ENCODE data around the gene GLUD1.

The GLUD1 gene

DNA sequence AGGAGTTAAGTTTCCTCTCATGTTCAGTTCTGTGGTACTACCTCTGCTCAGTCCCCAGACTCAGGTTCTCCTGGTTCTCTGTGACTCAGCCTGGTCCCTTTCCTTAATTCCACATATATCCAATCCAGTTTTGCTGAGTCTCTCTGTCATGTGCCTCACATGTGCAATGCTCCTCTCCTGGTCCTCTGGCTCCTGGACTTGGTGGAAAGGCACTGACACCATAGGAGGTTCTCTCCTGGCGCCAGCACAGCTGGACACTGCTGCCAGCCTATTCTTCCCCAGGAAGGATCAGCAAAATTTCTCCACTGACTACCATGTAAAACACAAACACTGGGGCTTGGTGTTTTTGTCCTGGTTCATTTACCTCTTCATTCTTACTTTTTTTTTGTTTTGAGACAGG lies 27.8 kb downstream of the GLUD1 start:
- Histone ChIP-seq H3K9me3 (ENCODE audit: control insufficient read depth, insufficient read depth, low read depth, low read length) (no peaks in the 10 kb centered on the region), H3K4me1 (ENCODE audit: control insufficient read depth, insufficient read depth, low read length) (no peaks in the 10 kb centered on the region), H3K4me3 (ENCODE audit: low read depth, low read length) (no peak overlapping the region), H3K36me3 (ENCODE audit: control insufficient read depth in 2 of 2, insufficient read depth in 1 of 2, low read length in 2 of 2) (peaks cover 46 to 72% of the 10 kb centered on the region in 2 experiments), H3K27ac (ENCODE audit: extremely low read depth, low read depth, low read length) (no peak overlapping the region)
- TF ChIP-seq, protein P1, sequence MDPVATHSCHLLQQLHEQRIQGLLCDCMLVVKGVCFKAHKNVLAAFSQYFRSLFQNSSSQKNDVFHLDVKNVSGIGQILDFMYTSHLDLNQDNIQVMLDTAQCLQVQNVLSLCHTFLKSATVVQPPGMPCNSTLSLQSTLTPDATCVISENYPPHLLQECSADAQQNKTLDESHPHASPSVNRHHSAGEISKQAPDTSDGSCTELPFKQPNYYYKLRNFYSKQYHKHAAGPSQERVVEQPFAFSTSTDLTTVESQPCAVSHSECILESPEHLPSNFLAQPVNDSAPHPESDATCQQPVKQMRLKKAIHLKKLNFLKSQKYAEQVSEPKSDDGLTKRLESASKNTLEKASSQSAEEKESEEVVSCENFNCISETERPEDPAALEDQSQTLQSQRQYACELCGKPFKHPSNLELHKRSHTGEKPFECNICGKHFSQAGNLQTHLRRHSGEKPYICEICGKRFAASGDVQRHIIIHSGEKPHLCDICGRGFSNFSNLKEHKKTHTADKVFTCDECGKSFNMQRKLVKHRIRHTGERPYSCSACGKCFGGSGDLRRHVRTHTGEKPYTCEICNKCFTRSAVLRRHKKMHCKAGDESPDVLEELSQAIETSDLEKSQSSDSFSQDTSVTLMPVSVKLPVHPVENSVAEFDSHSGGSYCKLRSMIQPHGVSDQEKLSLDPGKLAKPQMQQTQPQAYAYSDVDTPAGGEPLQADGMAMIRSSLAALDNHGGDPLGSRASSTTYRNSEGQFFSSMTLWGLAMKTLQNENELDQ (tag by site-specific recombination; IDR thresholded peaks at IDR 0.05; ENCODE audit: low read depth): no peak
- TF ChIP-seq ZIC2 (tag by site-specific recombination; IDR thresholded peaks at IDR 0.05): 0 out of 2 replicates have a peak, but pooled peaks have one; percentile 7
- POLR2A ChIA-PET: no interaction called here
- CTCF ChIA-PET: interaction anchor here (0.6 kb wide), 1 partner anchor 87 kb away, joined by 4 read pairs; no protein-coding TSS in a partner anchor

GRCh38 chr10:87066178-87066577 lies 28.5 kb downstream of the GLUD1 start:
- TF ChIP-seq, protein P2, sequence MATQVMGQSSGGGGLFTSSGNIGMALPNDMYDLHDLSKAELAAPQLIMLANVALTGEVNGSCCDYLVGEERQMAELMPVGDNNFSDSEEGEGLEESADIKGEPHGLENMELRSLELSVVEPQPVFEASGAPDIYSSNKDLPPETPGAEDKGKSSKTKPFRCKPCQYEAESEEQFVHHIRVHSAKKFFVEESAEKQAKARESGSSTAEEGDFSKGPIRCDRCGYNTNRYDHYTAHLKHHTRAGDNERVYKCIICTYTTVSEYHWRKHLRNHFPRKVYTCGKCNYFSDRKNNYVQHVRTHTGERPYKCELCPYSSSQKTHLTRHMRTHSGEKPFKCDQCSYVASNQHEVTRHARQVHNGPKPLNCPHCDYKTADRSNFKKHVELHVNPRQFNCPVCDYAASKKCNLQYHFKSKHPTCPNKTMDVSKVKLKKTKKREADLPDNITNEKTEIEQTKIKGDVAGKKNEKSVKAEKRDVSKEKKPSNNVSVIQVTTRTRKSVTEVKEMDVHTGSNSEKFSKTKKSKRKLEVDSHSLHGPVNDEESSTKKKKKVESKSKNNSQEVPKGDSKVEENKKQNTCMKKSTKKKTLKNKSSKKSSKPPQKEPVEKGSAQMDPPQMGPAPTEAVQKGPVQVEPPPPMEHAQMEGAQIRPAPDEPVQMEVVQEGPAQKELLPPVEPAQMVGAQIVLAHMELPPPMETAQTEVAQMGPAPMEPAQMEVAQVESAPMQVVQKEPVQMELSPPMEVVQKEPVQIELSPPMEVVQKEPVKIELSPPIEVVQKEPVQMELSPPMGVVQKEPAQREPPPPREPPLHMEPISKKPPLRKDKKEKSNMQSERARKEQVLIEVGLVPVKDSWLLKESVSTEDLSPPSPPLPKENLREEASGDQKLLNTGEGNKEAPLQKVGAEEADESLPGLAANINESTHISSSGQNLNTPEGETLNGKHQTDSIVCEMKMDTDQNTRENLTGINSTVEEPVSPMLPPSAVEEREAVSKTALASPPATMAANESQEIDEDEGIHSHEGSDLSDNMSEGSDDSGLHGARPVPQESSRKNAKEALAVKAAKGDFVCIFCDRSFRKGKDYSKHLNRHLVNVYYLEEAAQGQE (tag by site-specific recombination; IDR thresholded peaks at IDR 0.05): no peak
- no peak for TF ChIP-seq ZNF23 (tag by site-specific recombination; IDR thresholded peaks at IDR 0.05; ENCODE audit: borderline replicate concordance)
- Histone ChIP-seq H3K4me3 (ENCODE audit: low read depth, low read length) (no peak overlapping the region), H3K36me3 (ENCODE audit: control insufficient read depth in 2 of 2, insufficient read depth in 1 of 2, low read length in 2 of 2) (peaks cover 51 to 72% of the 10 kb centered on the region in 2 experiments), H3K27ac (ENCODE audit: extremely low read depth, low read depth, low read length) (no peak overlapping the region), H3K9me3 (ENCODE audit: control insufficient read depth, insufficient read depth, low read depth, low read length) (no peaks in the 10 kb centered on the region), H3K4me1 (ENCODE audit: control insufficient read depth, insufficient read depth, low read length) (no peaks in the 10 kb centered on the region)
- CTCF ChIA-PET: no interaction called here
- POLR2A ChIA-PET: no interaction called here

GRCh38 chr10:87064651-87065050 lies 30.0 kb downstream of the GLUD1 start:
- peaks cover 54 to 79% of the 10 kb centered on the region in 2 experiments for H3K36me3 ChIP-seq (ENCODE audit: control insufficient read depth in 2 of 2, insufficient read depth in 1 of 2, low read length in 2 of 2)
- TF ChIP-seq ZNF292 (tag by site-specific recombination; IDR thresholded peaks at IDR 0.05; ENCODE audit: borderline replicate concordance, low read depth) (no peak), ZNF341 (tag by site-specific recombination; IDR thresholded peaks at IDR 0.05; ENCODE audit: low read depth) (no peak), ZNF157 (tag by site-specific recombination; IDR thresholded peaks at IDR 0.05) (no peak), ZNF830 (tag by site-specific recombination; IDR thresholded peaks at IDR 0.05; ENCODE audit: low read depth) (no peak), ZNF629 (tag by site-specific recombination; IDR thresholded peaks at IDR 0.05) (no peak), ZNF302 (tag by site-specific recombination; IDR thresholded peaks at IDR 0.05; ENCODE audit: low read depth) (no peak), ZNF791 (tag by site-specific recombination; IDR thresholded peaks at IDR 0.05) (no peak), EGR2 (tag by site-specific recombination; IDR thresholded peaks at IDR 0.05; ENCODE audit: low read depth) (no peak)
- TF ChIP-seq, protein P3, sequence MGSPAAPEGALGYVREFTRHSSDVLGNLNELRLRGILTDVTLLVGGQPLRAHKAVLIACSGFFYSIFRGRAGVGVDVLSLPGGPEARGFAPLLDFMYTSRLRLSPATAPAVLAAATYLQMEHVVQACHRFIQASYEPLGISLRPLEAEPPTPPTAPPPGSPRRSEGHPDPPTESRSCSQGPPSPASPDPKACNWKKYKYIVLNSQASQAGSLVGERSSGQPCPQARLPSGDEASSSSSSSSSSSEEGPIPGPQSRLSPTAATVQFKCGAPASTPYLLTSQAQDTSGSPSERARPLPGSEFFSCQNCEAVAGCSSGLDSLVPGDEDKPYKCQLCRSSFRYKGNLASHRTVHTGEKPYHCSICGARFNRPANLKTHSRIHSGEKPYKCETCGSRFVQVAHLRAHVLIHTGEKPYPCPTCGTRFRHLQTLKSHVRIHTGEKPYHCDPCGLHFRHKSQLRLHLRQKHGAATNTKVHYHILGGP (tag by site-specific recombination; IDR thresholded peaks at IDR 0.05): no peak
- TF ChIP-seq, protein P4, sequence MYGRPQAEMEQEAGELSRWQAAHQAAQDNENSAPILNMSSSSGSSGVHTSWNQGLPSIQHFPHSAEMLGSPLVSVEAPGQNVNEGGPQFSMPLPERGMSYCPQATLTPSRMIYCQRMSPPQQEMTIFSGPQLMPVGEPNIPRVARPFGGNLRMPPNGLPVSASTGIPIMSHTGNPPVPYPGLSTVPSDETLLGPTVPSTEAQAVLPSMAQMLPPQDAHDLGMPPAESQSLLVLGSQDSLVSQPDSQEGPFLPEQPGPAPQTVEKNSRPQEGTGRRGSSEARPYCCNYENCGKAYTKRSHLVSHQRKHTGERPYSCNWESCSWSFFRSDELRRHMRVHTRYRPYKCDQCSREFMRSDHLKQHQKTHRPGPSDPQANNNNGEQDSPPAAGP (tag by site-specific recombination; IDR thresholded peaks at IDR 0.05): no peak
- no peak overlapping the region for H3K27ac ChIP-seq (ENCODE audit: extremely low read depth, low read depth, low read length)
- no peaks in the 10 kb centered on the region for H3K9me3 ChIP-seq (ENCODE audit: control insufficient read depth, insufficient read depth, low read depth, low read length)
- H3K4me3 ChIP-seq (ENCODE audit: low read depth, low read length): no peak overlapping the region
- H3K4me1 ChIP-seq (ENCODE audit: control insufficient read depth, insufficient read depth, low read length): no peaks in the 10 kb centered on the region
- CTCF ChIA-PET: interaction anchor here (0.5 kb wide), 1 partner anchor 84 kb away, joined by 9 read pairs; no protein-coding TSS in a partner anchor
- POLR2A ChIA-PET: interaction anchor here (0.5 kb wide), 1 partner anchor 196 kb away, joined by 3 read pairs; no protein-coding TSS in a partner anchor
